Measurements from ENCODE around the gene MDH1B.

GRCh38 chr2:206799083-206799482, 34.0 kb upstream of the MDH1B start:
- TF ChIP-seq TAF1 (IDR thresholded peaks at IDR 0.05; ENCODE audit: borderline replicate concordance, low read depth, low read length) (no peak), JUND (IDR thresholded peaks at IDR 0.05) (no peak), POLR2AphosphoS5 (IDR thresholded peaks at IDR 0.05; ENCODE audit: low read depth, low read length) (no peak), NRF1 (IDR thresholded peaks at IDR 0.05; ENCODE audit: low read depth, low read length) (no peak), SMC3 (IDR thresholded peaks at IDR 0.05; ENCODE audit: low read depth, low read length) (no peak), USF2 (IDR thresholded peaks at IDR 0.05; ENCODE audit: borderline replicate concordance, low read depth, low read length) (no peak), RAD21 (IDR thresholded peaks at IDR 0.05; ENCODE audit: low read length) (no peak), MXI1 (IDR thresholded peaks at IDR 0.05; ENCODE audit: low read depth, low read length) (no peak), SIN3A (IDR thresholded peaks at IDR 0.05; ENCODE audit: borderline replicate concordance, low read depth, low read length) (no peak), USF1 (IDR thresholded peaks at IDR 0.05; ENCODE audit: borderline replicate concordance, low read depth) (no peak), TEAD4 (IDR thresholded peaks at IDR 0.05; ENCODE audit: borderline replicate concordance, insufficient read depth) (no peak), MAX (IDR thresholded peaks at IDR 0.05; ENCODE audit: low read depth) (no peak)
- TF ChIP-seq, protein P1, sequence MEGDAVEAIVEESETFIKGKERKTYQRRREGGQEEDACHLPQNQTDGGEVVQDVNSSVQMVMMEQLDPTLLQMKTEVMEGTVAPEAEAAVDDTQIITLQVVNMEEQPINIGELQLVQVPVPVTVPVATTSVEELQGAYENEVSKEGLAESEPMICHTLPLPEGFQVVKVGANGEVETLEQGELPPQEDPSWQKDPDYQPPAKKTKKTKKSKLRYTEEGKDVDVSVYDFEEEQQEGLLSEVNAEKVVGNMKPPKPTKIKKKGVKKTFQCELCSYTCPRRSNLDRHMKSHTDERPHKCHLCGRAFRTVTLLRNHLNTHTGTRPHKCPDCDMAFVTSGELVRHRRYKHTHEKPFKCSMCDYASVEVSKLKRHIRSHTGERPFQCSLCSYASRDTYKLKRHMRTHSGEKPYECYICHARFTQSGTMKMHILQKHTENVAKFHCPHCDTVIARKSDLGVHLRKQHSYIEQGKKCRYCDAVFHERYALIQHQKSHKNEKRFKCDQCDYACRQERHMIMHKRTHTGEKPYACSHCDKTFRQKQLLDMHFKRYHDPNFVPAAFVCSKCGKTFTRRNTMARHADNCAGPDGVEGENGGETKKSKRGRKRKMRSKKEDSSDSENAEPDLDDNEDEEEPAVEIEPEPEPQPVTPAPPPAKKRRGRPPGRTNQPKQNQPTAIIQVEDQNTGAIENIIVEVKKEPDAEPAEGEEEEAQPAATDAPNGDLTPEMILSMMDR (IDR thresholded peaks at IDR 0.05) = no peak
- TF ChIP-seq, protein P2, sequence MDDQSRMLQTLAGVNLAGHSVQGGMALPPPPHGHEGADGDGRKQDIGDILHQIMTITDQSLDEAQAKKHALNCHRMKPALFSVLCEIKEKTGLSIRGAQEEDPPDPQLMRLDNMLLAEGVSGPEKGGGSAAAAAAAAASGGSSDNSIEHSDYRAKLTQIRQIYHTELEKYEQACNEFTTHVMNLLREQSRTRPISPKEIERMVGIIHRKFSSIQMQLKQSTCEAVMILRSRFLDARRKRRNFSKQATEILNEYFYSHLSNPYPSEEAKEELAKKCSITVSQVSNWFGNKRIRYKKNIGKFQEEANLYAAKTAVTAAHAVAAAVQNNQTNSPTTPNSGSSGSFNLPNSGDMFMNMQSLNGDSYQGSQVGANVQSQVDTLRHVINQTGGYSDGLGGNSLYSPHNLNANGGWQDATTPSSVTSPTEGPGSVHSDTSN (IDR thresholded peaks at IDR 0.05) = no peak
